Ishikawa (cell line): ENCODE results near the gene MIER2.

Experiments
- CEBPB ChIP-seq: IDR thresholded peaks from 2 replicates; pipeline ENCODE4 v1.6.1; 2012
- EP300 ChIP-seq: IDR thresholded peaks from 2 replicates; pipeline ENCODE4 v1.6.1; 2012; ENCODE audit warnings: borderline replicate concordance
- MAX ChIP-seq: IDR thresholded peaks from 2 replicates; pipeline ENCODE4 v1.6.1; 2012
- NFIC ChIP-seq: IDR thresholded peaks from 2 replicates; pipeline ENCODE4 v1.6.1; 2012
- RAD21 ChIP-seq: IDR thresholded peaks from 2 replicates; pipeline ENCODE4 v1.6.1; 2012; ENCODE audit warnings: low read depth

- TF ChIP-seq CEBPB (no peak), EP300 (no peak), RAD21 (no peak), NFIC (no peak), MAX (no peak)
Observed at GRCh38 chr19:371501-372168, 27.0 kb upstream of the MIER2 start.
